ENCODE results near the gene COX6A2.

GRCh38 chr16:31385680-31386079 lies 42.5 kb downstream of the COX6A2 start:
- no peak for TF ChIP-seq EZH2 (IDR thresholded peaks at IDR 0.05; ENCODE audit: insufficient read depth, poor library complexity, severe bottlenecking)
- no peak for TF ChIP-seq EZH2phosphoT487 (IDR thresholded peaks at IDR 0.05; ENCODE audit: insufficient read depth, low read depth)

Data from GM23248 (cell line).